Stimulated activated CD4-positive, alpha-beta T cell treated with anti-CD3 and anti-CD28 coated beads, Interleukin-2, amount 100 ng/mL, for 4 hours (primary cell): ENCODE results near the gene MRPL37.
"Not testable (repeated sequence)": the region's sequence is repeated elsewhere in the genome, so short reads cannot be mapped to it uniquely, and the experiment has no call there.

Experiments used
- DNase-seq: peaks from one replicate; pipeline ENCODE4 v3.0.0-alpha.2; 2020; ENCODE audit warnings: low read depth

The MRPL37 gene

GRCh38 chr1:54199765-54200518, at the start of gene MRPL37, which contains the start of gene CYB5RL:
Gene MRPL37 (plus strand): TSS chr1:54200167. CDS start chr1:54200244, 77 bp downstream.
Gene CYB5RL (minus strand): TSS chr1:54200030. CDS start chr1:54195616, 4,414 bp downstream.
- peak; percentile 84 for DNase-seq

- no peak for DNase-seq
These were observed 49.0 kb upstream of the MRPL37 start for GRCh38 chr1:54151013-54151412.

GRCh38 chr1:54152696-54153095, 47.3 kb upstream of the MRPL37 start, which contains the start of gene CDCP2:
Gene CDCP2 (minus strand): TSS chr1:54153000. CDS start chr1:54152922, 78 bp downstream.
- DNase-seq: no peak

- DNase-seq: no peak
These were observed 46.2 kb upstream of the MRPL37 start for GRCh38 chr1:54153535-54154439.

GRCh38 chr1:54156201-54156600, 43.8 kb upstream of the MRPL37 start:
- no peak for DNase-seq

- no peak for DNase-seq
These were observed 43.0 kb upstream of the MRPL37 start for GRCh38 chr1:54156986-54157385.

GRCh38 chr1:54157401-54157800, 42.6 kb upstream of the MRPL37 start:
- no peak for DNase-seq

GRCh38 chr1:54158071-54158470, 41.9 kb upstream of the MRPL37 start:
- no peak for DNase-seq

GRCh38 chr1:54159733-54160316, 40.1 kb upstream of the MRPL37 start:
- no peak for DNase-seq

GRCh38 chr1:54160351-54160750, 39.6 kb upstream of the MRPL37 start:
- DNase-seq: no peak

- DNase-seq: no peak
These were observed 38.3 kb upstream of the MRPL37 start for GRCh38 chr1:54161495-54162168.

- no peak for DNase-seq
These were observed 36.9 kb upstream of the MRPL37 start for GRCh38 chr1:54163051-54163450.

GRCh38 chr1:54163573-54163972, 36.4 kb upstream of the MRPL37 start:
- no peak for DNase-seq

GRCh38 chr1:54165146-54165545, 34.8 kb upstream of the MRPL37 start:
- no peak for DNase-seq

- DNase-seq: not testable (repeated sequence)
These were observed 33.6 kb upstream of the MRPL37 start for GRCh38 chr1:54166357-54166756.

GRCh38 chr1:54167422-54168139, 32.4 kb upstream of the MRPL37 start:
- no peak for DNase-seq

GRCh38 chr1:54168206-54168965, 31.6 kb upstream of the MRPL37 start:
- no peak for DNase-seq

GRCh38 chr1:54169068-54169467, 30.9 kb upstream of the MRPL37 start:
- DNase-seq: no peak

- no peak for DNase-seq
These were observed 29.0 kb upstream of the MRPL37 start for GRCh38 chr1:54171016-54171415.

GRCh38 chr1:54171606-54172005, 28.4 kb upstream of the MRPL37 start:
- DNase-seq: no peak
